DMS79 treated with DMSO at 0.1 percent for 48 hours (cell line): Measurements from ENCODE around the gene FUOM.
A peak's percentile ranks its signal among the peaks of the same experiment; 100 is the strongest.
"Not testable (repeated sequence)": the region's sequence is repeated elsewhere in the genome, so short reads cannot be mapped to it uniquely, and the experiment has no call there.

Experiments used
- DNase-seq: peaks from one replicate; lab custom pipeline; 2025; lab: John Stamatoyannopoulos, UW

FUOM gene

DNA sequence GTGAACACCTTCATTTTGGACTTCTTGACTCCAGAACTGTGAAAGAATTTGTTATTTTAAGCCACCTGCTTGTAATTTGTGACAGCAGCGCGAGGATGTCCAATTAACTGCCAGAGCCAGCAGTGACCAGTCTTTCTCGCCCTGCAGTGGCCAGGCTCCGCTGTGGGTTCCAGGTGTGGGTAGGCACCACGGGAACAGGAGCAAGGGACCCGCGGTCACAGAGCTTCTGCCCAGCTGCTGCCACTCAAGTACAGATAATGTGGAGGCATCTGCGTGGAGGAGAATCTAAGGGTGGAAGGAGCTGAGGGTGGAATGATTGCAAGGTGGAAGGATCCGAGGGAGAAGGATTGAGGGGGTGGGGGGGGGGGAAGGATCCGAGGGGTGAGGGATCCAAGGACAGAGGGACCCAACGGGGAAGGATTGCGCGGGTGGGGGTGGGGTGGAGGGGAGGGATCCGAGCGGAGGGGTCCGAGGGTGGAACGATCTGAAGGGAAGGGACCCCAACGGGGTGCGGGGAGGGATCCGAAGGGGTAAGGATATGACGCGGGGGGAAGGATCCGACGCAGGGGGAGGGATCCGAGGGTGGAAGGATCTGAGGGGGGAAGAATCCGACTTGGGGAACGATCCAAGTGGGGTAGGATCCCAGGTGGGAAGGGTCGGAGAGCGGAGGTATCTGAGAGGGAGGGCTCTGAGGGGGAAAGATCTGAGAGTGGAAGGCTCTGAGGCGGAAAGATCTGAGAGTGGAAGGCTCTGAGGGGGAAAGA, 24.7 kb downstream of the FUOM start:
- no peak for DNase-seq

DNA sequence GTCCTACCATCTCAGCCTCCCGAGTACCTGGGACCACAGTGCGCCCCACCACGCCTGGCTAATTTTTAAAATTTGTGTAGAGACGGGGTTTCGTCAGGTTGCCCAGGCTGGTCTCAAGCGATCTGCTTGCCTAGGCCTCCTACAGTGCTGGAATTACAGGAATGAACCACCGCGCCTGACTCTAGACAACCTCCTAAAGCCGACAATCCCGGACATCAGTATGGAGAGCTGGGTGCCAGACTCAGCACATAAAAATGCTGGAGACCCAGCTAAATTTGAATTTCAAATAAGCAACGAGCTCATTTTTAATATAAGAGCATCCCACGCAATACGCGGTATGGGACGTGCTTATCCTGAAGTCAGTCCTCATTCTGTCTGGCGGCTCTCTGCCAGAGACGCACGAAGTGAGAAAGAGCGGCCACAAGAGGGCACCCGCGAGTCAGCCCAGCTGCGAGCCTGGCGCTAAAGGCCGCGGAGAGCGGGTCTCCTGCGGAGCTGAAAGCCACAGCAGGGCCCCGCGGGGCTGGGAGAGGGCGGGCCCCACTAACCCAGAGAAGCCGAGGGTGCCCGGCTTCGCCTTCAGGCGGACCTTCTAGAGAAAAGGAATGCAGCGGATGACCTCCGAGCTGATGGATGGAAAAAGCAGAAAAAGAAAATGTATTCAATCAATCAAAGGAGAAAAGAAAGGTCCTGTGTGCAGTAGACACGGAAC, 28.2 kb downstream of the FUOM start:
- peak; percentile 35 for DNase-seq

DNA sequence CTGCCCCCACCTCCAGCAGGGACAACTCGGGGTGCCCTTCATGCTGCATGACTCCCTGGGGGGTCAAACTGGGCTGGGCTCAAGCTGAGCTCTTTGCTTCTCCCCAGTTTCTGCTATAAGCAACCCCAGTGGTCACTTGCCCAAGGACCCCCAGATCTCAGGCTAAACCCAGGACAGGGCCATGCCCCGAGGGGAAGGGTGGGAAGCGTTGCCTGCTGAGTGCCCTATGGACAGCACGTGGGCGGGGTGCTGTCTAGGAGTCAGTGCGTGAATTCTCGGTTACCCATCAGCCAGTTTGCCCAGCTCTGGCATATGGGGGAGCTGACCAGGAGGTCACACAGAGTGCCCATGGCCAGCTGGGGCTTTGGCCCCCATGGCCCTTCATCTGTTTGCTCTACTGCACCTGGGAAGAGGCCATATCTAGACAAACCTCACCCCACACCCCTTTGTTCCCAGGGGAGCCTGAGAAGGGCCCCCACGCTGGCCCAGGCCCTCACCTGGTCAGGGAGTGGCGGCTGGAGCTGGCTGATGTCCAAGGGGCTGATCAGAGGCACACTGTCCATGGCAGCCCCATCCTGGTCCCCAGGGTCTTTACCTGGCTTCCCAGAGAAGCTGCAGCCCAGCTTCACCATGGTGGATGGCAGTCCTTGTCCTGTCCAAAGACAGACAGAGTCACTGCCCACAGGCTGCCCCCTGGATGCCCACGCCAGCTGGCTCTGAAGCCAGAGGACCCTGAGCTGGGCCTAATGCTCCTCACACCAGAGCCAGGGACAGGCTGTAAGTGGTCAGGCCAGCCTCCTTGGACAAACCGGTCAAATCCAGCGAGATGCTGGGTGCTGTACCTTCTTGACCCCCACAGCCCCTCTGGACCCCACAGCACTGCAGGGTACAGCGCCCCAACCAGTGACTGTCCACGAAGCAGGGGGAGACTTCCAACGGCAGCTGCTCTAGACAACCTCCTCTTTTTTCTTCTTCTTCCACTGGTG, 29.2 kb downstream of the FUOM start:
- no peak for DNase-seq

DNA sequence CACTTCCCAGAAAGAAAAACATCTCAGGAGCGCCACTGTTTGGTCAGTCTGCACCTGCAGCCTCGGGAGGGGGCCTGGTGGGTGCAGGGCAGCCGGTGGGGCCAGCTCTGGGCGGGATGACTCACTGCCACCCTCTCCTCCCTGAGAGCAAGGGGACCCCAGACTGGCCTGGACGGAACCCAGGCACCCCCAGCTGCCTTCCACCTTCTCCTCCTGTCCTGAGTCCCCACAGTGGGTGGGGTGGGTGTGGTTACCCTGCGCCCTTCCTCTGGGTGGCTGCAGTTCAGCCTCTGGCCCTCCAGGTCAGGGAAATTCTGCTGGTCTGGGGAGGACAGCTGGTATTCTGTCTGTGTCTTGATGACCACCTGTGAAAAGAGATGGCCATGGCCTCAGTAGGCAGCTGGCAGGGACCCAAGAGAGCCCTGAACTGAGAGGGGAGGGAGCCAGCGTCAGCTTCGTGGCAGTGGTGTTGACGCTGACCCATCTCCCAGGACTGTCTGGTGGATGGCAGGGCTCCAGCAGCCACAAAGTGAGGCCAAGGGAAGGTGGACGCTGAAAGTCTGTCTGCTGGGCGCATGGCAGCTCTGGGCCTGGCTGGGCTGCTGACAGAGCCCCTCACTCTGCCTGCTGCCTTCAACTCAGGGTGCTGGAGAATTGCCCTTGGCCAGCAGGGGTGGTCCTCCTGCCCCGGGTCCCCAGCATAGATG, 30.0 kb downstream of the FUOM start:
- DNase-seq: no peak

DNA sequence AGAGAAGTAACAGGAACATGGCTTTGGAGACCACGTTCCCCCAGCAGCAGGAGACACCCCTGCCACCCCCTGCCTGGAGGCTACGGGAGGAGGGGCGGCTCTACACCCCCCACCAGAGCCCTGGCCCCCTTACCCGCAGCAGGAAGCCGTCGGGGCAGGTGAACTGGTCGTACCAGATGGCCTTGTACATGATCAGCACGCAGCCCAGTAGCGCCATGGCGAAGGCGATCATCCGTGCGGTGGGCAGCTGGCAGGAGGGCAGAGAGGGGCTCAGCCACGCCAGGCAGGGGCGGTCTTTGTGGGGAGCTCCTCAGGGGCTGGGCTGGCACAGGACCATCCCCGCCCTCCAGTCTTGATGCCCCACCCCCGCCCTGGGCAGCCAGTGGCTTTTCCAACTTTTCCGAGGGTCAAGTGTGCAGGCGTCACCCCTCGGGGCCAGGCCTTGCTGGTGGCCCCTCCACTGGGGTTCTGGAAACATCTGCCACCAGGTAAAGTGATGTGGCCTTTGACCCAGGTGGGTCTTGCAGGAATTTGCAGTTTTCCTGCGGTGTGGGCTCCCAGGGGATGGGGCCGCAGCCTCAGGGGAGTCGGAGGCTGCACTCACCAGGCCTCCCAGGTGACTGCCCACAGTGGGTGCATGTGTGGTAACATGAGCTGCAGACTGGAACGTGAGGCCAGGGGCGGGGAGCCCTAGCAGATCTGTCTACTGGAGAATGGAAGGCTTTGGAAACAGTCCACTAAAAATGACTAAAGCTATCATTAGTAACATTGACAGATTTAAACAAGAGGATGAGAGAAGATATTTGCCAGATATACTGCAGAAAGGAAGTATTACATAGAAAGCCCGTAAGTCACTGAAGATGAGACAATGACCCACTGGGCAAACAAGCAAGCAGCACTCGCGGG, 30.8 kb downstream of the FUOM start:
- no peak for DNase-seq

DNA sequence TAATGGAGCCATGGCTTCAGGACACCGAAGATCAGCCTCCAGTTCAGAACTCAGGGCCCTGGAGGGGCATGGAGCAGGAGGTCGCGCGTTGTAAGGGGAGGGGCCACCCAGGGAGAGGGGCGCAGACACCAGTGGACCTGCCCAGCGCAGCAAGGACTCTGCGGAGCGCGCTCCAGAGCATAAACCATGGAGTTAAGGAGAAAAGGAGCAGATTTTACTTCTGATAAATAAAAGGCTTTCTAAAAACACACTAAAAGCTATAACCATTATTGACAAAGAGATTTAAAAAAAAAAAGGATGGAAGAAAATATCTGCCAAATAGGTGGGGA, 31.6 kb downstream of the FUOM start:
- DNase-seq: no peak

DNA sequence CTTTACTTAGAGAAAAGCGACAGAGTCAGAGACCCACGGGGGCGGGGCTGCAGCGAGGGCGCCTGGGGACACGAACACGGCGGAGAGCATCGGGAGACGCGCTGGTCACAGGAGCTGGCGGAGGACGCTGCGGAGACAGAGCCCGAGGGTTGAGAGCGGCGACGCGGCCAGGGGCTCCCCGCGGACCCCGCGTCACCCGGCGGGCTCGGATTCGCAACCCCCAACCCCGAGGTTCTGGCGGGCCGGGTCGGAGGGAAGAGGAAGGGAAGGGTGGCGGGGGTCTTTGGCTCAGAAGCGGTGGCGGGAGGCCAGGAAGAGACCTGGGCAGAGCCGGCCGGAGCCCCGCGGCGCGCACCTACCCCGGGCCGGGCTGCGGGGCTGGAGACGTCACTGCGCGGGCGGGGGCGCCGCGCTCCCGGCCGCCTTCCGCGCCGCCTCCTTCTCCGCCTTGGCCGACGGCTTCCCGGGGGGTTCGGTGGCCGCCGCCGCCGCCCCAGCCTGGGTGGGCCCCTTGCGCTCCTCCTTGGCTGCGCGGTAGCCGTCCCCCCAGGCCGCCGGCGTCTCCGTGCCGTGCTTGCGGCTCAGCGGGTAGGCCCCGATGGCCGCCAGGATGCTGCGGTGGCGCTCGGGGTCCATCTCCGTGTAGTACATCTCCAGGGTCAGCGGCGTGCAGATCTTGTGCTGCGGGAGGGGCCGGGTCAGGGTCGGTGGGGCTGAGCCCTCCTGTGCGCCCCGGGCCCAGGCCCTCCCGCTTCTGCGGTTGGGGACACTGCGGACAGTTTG, 32.2 kb downstream of the FUOM start:
- DNase-seq: no peak

DNA sequence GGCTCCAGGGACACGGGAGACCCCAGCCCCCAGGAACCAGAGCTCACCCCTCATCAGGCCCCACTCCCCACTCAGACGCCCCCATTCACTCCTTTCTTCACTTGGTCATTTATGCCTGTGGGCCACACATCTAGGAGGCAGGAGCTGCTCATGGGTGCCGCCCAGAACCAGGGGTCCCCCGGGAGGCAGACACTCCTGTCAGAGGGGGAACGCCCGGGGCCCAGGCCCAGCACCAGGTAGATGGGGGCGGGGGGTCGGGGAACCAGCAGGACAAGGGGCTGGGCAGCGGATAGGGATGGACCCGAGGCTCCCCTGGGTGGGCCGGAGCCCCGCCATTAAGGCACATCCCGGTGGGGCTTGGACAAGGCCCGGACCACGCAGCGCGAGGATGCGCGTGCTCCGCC, 33.0 kb downstream of the FUOM start:
- DNase-seq: no peak

DNA sequence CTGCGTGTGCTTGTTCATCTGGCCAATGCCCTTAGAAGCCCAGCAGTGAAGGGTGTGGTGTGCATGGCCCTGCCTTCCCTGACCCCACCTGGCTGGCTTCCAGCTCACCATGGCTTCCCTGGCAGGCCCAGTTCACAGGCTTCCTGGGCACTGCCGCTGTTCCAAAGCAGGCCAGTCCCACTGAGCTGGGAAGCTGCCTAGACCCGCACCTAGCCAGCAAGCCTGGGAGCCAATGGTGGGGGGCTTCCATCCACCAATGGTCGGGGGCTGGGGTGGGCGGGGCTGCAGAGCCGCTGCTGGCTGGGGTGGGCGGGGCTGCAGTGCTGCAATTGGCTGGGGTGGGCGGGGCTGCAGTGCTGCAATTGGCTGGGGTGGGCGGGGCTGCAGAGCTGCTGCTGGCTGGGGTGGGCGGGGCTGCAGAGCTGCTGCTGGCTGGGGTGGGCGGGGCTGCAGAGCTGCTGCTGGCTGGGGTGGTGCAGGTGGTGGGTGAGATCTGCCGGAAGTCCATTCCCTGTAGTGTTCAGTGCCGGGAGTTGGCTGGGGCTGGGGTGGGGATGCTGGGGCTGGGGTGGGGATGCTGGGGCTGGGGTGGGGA, 33.5 kb downstream of the FUOM start:
- peak; percentile 55 for DNase-seq

DNA sequence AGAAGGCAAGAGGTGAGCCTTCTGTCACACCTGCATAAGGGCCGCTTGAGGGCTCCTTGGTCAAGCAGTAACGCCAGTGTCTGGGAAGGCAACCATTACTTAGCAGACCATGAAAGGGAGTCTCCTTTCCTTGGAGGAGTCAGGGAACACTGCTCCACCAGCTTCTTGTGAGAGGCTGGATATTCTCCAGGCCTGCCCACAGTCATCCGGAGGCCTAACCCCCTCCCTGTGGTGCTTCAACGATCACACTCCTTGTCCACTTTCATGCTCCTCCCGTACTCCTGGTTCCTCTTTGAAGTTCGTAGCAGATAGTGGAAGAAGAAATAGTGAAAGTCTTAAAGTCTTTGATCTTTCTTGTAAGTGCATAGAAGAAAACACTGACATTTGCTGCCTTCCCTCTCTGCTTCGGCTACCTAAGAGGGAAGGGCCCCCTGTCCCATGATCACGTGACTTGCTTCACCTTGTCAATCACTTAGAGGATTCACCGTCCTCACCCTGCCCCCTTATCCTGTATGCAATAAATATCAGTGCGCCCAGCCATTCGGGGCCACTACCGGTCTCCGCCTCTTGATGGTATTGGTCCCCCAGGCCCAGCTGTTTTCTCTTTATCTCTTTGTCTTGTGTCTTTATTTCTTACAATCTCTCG, 35.6 kb downstream of the FUOM start:
- not testable (repeated sequence) for DNase-seq

DNA sequence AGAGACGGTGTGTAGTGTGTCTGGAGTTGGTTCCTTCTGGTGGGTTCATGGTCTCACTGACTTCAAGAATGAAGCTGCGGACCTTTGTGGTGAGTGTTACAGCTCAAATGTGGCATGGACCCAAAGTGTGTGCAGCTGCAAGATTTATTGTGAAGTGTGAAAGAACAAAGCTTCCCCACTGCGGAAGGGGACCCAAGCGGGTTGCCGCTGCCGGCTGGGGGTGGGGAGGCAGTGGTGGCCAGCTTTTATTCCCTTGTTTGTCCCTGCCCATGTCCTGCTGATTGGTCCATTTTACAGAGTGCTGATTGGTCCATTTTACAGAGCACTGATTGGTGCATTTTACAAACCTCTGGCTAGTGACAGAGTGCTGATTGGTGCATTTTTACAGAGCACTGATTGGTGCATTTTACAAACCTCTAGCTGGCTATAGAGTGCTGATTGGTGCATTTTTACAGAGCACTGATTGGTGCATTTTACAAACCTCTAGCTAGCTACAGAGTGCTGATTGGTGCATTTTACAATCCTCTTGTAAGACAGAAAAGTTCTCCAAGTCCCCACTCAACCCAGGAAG, 36.9 kb downstream of the FUOM start:
- not testable (repeated sequence) for DNase-seq

DNA sequence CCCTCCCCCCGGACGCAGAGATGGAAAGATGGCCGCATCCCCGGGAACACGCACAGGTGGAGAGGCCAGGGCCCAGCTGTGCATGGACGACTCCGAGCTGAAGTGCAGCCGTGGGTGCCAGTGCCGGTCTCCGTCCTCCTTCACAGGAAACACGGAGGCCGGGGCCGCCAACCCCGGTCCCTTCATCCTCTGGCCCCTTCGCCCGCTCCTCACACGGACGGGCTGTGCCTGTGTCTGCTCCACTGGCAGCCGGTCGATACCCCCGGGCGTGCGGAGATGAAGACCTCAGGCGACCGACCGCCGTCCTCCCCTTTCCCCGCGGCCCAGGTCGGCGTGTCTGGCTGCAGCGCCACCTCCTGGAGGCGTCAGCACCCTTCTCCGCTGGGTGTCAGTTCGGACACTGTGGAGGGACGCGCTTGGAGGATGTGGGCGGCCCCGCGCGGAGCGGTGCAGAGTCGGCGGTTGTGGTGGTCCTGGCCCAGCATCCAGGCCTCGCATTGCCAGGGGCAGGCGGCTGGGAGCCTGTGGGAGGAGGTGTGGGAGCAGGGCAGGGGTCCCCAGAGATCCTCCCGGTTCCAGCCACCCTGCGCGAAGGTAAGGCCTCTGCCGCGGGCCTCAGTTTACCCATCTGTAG, 39.2 kb downstream of the FUOM start:
- DNase-seq: peak; percentile 24

DNA sequence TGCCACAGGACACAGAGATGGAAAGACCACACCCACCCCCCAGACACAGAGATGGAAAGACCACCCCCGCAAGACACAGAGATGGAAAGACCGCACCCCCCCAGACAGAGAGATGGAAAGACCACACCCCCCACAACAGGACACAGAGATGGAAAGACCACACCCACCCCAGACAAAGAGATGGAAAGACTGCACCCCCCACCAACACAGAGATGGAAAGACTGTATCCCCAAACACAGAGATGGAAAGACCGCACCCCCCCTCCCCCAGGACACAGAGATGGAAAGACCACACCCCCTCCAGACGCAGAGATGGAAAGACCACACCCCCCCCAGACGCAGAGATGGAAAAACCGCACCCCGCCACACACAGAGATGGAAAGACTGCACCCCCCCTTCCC, 41.1 kb downstream of the FUOM start:
- no peak for DNase-seq

DNA sequence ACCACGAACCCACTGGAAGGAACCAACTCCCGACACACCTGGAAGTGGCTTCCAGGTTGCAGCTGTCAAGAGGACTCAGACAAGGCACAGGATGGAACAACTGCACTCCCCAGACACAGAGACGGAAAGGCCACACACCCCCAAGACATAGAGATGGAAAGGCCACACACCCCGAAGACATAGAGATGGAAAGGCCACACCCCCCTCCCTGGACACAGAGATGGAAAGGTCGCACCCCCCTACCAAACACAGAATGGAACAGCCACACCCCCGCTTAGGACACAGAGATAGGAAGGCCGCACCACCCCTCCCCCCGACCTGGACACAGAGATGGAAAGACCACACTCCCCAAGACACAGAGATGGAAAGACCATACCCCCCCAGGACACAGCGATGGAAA, 41.6 kb downstream of the FUOM start:
- no peak for DNase-seq

DNA sequence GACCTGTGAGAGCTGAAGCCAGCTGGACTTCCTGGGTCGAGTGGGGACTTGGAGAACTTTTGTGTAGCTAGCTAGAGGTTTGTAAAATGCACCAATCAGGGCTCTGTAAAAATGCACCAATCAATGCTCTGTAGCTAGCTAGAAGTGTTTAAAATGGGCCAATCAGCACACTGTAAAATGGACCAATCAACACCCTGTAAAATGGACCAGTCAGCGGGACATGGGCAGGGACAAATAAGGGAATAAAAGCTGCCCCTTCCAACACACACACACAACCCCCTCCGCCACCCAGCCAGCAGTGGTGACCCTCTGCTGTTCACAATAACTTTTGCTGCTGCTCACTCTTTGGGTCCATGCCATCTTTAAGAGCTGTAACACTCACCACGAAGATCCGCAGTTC, 42.0 kb downstream of the FUOM start:
- no peak for DNase-seq

DNA sequence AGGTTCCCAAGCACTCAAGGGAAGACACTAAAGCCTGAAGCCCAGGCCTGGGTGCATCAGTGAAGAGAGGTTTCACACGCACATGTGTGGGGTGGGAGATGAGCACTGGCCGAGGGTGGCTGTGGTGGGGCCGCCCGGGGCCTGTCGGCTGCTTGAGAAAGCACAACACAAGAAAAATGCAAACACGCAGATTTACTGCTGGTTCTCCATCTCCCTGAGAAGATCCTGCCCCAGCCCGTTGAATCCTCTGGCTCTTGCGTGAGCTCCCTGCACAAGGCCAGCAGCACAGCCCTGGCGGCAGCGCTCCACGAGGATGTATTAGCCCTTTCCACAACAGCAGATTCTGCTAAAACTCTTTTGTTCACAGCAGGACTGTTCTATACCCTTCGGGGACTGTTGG, 42.9 kb downstream of the FUOM start:
- no peak for DNase-seq

DNA sequence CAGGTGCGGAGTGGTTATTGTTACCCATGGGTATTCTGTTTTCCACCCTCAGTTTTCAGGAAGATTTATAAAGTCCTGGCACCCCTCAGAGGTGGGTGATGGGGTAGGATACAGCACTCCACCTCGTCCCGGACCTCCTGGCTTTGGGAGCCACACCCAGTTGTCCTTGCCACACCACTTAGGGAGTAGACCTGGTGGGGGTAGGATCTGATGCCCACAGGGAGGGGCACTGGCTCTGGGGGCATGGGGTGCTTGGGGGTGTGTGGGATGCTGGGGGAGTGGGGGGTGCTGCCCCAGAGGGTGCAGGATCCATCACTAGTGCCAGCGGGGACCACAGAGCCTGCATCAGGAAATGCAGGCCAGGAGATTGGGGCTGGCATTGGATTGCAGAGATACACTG, 44.6 kb downstream of the FUOM start:
- no peak for DNase-seq

DNA sequence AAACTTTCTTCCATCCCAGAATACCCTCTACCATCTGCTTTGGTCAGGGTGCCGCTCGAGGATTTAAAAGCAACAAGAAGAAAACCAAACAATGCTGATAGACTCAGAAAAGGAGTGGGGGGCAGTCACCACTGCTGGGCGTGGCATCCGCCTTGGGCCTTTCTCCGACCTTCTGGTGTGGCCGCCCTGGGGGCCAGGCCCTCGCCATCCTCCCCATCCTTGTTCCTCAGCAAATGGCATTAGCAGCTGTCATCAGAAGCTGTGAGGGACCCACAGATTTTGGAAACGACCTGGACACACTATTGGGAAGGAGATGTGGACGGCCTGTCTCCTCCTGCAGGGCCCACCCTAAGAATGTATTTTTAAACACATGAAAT, 45.1 kb downstream of the FUOM start:
- DNase-seq: no peak
